Germinal center (tissue), 1 donor: Measurements from ENCODE around the gene GUCA1C.

Experiments
- DNase-seq: peaks from one replicate; pipeline ENCODE4 v3.0.0; 2012; ENCODE audit warnings: mixed read lengths, low spot score

The GUCA1C gene, protein sequence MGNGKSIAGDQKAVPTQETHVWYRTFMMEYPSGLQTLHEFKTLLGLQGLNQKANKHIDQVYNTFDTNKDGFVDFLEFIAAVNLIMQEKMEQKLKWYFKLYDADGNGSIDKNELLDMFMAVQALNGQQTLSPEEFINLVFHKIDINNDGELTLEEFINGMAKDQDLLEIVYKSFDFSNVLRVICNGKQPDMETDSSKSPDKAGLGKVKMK

DNA sequence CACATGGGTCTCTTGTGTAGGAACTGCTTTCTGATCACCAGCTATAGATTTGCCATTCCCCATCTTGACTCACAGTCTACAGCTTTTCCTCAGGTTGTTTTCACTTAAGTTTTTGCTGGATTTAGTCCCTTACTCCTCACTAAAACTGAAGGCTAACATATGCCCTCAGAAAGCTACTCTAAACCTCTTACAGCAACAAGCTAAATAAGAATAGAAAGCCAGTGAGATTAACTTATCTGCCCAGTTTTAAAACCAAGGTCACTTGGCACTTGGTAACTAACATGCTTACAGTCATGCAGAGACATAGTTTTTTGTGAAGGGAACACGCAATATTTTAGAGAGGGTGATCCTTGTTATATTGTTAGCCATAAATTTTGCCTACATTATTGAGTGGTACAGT is at the start of gene GUCA1C:
Gene GUCA1C, minus strand, starts transcription at position 180 of the 400 bp plus-strand sequence. Its CDS starts 117 bp downstream, at position 63.
- DNase-seq, result no peak

DNA sequence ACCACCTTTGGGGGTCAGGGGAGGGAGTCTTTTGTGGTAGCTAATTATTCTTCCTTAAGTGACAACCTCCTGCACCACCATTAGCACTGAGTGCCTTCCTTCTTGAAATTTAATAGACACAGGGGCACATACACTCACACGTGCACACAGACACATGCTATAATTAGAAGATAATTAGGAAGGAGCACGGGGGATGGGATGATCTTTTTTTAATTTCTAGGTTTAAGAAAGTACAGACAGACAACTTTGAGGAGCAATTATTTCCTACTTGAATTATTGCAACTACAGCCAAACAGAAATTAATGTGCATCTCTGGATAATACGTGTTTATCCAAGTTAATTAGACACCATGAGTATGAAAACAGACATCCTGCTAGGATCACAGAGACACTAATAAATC is 44.8 kb upstream of the GUCA1C start:
- no peak for DNase-seq

DNA sequence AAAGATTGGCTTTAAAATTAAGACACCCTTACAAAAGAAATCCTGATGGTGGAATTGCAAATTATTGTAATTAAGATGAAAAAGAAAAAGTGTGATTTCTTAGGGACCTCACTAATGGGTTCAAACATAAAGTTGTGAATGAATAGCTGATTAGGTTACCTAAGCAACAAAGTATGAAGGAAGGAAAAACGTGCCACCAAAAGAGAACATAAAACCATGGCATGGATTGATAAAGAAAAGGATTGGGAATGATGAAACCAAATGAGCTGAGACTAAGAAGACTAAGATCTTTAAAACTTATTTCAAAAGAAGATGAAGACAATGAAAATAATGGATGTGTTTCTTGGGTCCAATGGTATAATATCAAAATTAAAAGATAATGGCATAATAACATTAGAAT is 32.2 kb upstream of the GUCA1C start:
- DNase-seq, result no peak

DNA sequence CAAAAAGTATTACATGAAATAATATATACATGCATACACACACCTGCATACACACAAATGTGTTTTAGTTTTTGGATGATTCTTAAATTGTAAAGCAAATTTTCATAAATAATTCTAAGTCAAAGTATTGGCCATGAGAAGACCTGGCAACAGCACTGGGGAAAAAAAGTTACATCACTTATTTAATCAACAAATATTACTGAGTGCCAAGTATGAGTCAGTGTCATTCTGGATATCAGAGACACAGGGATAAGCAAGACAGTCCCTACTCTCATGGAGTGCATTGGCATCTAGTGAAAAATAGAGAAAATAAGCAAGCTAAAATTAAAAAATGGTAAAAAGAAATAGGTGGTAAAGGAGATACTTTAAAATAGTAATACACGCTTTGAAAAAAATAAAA is 29.4 kb upstream of the GUCA1C start:
- DNase-seq, result no peak

DNA sequence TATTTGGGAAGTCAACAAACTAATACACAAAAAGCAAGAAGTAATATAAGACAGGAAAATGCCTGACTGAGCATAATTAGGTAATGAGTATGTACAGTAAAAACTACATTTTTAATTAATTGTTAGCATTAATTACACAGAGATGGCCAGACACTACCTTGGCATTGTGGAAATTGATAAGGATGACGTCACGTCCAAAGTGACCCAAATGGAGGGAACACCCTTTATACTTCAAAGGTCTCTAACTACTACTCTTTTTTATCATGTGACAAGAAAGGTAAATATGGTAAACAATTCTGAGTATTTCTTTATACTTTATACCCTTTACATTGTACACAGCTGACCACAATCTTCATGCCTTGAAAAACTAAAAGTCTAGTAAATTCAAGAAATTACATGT is 22.4 kb upstream of the GUCA1C start:
- DNase-seq, result no peak

DNA sequence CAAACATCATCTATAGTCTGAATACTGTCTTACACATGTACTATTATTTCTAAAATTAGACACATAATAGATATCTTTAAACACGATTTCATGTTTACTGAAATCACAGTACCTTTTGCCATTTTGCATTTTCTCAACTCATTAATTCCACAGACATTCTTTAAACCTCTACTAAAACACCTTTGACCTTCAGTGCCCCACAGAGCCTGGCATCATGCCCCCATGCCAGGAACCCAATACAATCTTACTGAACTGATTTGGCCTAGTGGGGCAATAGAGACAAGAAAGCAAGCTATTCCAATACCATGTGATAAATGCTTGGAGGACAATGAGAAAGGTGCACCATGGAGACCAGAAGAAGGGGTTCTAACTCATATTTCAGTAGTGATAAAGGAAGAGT is 19.3 kb upstream of the GUCA1C start:
- DNase-seq, result no peak

DNA sequence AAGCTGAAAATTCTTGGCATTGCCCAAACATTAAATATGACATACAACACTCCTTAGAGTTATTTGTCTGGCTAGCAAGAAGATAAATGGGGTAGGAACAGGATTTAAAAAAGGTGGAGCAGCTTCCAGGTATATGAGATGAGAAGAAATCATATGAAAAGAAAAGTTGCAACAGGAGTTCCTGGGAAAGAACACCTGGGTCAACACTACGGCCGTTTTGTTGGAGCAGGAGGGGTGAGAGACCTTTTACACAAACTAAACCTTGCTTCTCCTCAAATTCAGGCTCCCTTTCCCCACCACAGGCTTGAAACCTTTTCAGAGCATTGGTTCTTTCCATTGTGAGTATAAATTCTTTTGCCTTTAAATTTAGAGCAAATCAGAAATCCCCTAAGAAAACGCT is 18.8 kb upstream of the GUCA1C start:
- no peak for DNase-seq

DNA sequence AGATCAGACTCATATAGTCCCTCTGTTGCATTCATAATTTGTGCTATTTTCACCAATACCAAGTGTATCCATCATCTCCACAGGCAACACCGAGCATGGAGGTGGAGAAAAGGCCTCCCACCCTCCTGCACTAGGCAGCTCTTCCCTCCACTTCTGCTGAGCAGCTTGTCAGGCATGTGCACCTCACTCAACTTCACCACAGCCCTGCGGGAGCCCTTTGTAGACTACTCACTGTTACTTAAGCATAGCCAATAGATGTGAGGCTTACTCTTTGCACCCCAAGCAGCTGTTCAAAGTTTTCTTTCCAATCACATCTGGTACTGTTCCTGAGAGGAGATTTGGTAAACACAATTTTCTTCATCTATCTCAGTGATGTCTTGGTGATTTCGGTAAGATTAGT is 16.9 kb upstream of the GUCA1C start:
- no peak for DNase-seq

DNA sequence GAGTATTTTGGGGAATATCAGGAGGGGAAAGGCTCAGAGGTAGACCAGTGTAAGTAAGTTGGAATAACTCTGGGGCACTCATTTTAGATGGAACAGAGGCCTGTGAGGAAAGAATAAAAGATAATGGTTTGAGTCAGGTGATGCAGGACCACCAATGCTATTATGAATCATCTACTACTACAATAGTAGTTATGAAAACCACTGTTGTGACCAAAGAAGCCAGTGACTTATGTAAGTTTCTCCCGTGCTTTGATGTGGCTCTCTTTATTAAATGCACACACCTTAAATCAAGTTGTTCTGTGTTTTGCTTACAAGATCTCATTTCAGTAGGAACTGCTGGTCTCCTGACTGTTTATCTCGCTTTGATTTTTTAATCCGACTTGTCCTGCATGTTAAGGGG is 13.1 kb upstream of the GUCA1C start:
- DNase-seq, result no peak

DNA sequence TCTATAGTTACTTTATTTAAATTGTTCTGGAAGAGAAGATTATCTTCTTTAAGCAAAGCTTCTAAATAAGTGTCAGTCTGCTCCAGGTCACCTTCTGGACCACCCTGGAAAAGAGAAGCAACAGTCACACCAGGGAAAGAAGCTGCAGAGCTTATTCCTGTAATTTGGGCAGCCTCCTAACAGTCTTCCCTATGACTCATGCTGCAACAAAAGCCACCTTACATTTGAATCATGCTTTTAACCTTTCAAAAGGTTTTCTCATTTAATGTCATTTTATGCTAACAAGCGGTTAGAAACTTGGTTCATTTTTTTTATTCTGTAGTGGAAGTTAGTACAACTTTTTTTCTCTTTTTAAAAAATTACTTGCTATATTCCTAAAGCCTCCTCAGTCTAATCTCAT is 5.3 kb upstream of the GUCA1C start:
- no peak for DNase-seq

DNA sequence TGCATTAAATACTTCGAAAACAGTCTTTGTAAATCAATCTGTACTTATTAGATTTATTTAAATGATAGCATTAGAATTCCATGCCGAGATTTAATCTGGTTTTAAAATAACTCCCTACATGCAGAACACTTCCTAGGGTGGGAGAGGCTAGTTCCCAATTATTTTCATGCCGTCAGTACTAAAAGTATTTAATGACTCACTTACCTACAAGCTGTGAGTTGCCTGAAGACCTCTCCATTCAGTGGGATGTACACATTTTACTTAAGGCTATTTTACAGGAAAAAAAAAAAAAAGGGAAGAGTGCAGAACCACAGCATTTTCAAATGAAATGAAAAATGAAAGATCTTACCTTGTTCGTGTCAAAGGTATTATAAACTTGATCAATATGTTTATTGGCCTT is 469 bp downstream of the GUCA1C start:
- DNase-seq, result no peak

DNA sequence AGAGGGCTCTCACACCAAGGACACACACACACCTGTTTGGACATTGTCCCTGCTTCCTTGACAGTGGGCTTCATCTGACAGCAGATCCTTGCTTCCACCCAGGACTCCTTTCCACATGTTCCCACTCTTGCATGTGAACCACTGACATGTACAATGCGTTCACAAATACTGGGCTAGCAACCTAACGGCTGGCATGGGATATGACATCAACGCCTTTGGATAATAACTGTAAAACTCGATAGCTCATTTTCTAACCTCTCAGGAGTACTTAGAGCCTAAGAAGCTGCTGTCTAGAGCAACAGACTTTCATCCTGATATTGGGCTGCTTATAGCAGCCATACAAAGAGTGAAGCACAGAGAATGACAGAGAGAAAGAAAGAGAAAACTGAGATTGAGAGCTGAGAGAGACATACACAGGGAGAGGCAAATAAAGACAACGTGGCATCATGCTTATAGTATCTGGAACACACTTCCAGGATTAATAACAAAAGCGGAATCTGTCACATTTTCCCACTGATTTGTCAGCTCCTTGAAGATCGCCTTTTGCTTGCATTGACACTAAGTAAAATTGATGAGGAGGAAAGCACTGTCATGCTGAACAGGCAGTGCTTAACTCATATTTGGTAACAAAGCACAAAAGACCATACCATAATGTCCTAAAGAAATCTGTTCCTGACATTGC is 1.7 kb downstream of the GUCA1C start:
- DNase-seq, result no peak

DNA sequence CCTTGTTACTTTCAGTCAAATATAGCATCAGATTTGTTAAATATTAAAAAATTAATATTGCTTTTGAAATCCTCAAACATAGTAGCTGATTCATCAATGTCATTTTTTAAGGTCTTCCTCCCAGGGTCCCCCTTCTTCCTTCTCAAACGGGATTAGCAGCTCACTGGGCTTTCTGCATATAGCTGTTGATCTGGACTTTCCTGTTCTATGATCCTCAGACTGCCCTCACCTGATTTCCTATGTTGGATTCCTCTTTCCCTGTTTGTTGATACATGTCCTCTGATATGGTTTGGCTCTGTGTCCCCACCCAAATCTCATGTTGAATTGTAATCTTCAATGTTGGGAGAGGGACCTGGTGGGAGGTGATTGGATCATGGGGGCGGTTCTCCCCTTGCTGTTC is 5.8 kb downstream of the GUCA1C start:
- no peak for DNase-seq

DNA sequence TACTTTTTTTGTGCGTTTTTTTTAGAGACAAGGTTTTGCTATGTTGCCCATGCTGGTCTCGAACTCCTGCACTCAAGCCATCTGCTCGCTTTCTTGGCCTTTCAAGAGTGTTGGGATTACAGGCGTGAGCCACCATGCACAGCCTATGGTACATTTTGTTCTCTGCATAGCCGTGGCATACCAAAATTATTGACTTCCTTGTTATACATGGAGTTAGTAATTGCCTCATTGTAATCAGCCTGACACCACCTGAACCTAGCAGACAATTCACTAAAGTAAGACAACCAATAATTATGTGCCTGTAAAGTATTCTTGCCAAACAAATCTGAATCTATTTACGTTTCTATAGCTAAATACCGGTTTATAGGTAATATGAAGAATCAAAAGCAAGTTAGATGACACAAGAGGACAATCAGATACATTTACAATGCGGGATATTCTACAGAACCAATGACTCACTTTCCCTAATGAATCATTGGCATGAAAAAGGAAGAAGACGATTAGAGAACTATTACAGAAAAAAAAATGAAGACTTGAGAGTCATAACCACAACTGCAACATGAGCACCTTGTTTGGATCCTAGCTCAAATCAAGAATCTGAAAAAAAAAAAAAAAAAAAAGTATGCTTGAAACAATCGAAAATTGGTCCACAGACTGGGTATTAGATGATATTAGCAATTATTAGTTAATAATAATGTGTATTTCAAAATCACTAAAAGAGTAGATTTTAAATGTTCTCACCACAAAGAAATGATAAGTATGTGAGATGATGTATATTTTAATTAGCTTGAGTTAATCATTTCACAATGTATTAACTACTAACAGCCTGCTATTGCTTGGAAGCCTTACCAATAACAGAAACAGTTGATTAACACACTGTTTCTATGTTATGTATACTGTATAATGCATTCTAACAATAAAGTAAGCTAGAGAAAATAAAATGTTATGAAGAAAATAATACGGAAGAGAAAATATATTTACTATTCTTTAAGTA is 7.1 kb downstream of the GUCA1C start:
- no peak for DNase-seq

DNA sequence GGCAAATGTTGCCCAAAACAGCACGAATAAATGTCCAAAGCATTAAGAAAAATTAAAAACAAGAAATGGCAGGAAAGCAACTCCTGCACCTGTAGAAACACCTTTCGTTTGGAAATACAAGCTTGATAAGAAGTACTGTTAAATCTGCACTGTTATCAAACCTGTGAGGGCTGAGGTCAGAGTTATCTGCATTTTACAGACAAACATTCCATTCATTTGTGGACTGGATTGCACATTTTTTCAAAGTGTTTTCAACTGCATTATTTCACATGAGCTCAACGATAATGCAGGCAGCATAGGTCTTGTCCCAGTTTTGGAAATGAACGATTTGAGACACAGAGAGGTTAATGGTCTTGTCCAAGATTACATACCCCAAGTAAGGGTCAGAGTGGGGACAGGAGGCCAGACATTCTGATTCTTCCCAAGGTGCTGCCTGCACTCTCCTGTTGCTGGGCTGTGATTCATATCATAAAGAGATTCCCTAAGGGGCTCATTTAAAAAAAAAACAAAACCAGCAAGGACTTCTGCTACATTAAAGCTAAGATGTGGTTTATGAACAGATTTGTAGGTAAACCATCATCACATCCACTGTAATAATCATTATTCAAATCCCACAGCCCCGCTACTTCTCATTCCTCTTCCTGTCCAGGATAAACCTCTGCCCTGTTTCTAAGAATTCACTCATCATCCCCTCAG is 13.0 kb downstream of the GUCA1C start:
- no peak for DNase-seq

DNA sequence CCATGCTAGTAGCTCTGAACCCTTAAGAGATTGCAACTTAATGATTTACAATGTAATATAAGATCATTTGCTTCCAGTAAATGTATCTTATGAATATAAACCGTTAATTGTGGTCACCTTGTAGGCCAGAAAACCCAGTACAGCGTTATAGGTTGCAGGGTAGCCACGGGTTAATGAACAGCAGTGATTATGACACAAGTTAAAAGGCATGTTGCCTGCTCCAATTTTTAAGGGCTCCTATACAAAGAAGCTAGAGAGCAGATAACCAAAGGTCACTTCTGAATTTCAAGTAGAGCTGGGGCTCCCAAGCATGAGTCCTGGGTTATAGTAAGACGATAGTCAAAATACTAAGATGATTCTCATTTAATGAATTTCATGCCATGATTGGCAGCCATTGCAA is 13.5 kb downstream of the GUCA1C start:
- DNase-seq, result no peak

DNA sequence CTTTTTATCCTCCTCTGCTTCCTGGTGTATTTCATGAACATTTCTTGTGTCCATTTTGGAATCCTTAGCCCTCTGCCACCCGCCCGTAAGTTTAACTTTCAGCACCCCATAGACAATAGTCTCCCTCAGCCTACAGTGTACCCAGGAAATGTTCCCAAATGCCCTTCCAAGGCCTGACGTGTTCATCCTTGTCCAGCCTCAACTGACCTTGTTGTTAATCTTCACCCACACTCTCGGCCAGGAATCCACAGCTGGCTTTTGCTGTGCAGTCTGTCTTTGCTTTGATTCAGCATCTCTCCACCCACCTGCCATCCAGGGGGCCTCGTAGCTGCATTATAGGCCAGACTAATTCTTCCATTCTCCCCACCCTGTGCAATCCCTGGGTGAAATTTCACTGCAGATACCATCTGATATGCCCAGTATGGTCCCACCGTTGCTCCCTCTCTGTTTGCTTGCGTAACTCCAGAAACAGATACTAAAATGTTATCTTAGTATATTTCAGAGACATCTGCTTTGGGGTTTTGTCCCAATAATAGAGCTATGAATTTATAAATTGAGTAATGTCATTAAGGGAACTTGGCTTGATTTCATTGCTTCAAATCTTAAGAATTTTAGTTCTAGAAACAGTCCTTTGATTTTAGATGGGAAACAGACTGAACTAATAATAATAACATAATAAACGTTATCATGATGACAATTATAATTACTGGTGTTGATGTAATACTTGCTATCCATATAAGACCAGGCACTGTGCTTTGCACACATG is 16.6 kb downstream of the GUCA1C start:
- no peak for DNase-seq

DNA sequence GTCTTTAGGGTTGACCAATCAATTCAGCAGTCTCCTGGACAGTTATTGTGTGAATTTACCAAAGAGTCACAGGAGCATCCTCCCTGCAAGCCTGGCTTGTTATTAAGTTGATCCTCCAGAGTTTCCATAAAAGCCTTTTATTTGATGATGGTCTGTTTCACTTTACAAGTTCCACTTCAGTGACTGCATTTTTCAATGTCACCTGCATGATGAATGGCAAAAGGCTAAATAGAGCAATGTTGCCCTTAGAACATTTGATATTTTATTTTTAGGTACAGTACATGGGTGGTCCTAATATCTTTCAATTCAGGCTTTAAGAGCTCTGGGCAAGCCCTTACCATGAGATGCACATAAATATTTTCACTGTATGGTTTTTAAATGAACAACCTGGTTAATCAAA is 22.6 kb downstream of the GUCA1C start:
- DNase-seq, result no peak

DNA sequence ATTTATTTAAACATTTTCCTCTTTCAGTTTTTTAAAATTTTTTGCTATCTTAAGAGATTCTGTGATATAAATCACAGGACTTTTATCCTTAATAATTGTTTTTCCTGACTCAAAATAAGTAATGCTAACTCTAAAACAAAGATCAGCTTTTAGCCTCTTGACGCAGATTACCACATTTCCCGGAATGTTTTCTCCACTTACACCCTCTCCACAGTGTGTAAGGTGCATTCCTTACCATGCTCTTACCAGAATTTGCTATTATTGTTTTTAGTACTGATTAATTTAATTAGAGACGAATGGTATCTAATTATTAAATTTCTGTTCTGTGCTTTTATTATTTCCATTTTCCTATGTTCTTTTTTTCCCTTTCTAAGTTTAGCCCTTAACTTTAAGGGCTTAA is 34.8 kb downstream of the GUCA1C start:
- DNase-seq, result no peak

DNA sequence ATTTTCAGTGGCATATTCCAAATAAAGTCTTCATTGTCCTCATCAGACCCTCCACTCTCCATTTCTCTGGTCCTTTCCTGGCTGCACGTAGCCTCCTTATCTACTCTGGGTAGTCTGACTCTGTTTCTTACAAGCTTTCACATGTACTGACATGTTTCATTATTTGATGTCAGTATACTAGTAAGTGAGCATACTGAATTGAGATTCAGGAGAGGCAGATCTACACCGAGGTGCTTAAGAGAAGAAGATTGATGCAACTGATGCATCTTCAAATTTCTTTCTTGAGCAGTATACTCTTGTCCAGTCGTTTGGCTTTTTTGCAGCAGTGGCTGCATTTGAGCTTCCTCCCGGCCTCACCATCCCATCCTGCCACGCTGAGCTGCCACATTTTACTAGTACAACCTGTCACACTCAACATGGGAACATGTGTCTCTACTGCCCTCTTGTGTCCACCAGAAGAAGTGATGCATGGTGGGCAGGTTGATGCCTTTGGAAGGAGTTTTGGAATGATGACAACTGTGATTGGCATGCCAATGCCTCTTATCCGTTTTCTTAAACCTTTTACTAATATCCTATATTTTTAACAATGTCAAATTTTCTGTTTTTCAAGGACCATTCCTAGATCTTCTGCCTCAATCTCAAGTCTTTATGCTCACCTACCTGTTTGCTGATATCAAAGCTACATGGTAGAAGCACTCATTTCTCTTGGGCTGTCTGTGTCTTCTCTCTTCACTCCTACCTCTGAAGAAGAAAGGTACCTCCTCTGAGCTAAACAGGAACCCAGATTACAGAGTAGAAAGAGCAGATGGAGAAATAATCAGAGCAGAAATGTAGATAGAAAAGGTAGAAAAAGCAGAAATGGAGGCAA is 38.7 kb downstream of the GUCA1C start:
- peak; percentile 58 for DNase-seq

DNA sequence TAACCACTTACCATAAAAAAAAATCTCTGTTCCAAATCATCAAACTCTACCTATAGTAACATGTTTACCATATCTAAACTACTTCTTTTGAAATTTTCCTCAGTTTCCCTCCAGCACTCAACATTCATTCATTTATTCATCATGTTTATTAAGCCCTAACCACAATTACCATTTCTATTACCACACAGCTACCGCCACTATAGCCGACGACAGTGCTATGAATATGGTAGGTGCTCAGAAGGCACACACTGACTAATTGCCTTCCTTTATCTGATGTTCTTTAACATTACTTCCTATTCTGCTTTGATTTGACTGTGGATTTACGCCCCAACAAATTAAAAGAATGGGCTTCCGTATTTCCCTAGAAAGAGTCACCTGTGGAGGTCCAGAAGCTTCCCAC is 43.9 kb downstream of the GUCA1C start:
- no peak for DNase-seq
